Measurements from ENCODE around the gene OTUD7B.

The OTUD7B gene

GRCh38 chr1:149928401-149928724 lies 82.2 kb downstream of the OTUD7B start:
- H3K36me3 Mint-ChIP-seq (ENCODE audit: low read depth), result peaks cover 40% of the 10 kb centered on the region
- no peak for DNase-seq
- H3K27ac Mint-ChIP-seq, result peak overlapping the region; percentile 98
- H3K9me3 Mint-ChIP-seq, result no peaks in the 10 kb centered on the region
- H3K4me3 Mint-ChIP-seq, result peak overlapping the region; percentile 100
- H3K27me3 Mint-ChIP-seq (ENCODE audit: low read depth, poor library complexity), result peaks cover 5% of the 10 kb centered on the region
- TF ChIP-seq CTCF (IDR thresholded peaks at IDR 0.05), result no peak
- peaks cover 50% of the 10 kb centered on the region for H3K4me1 Mint-ChIP-seq

GRCh38 chr1:149927563-149928400 lies 82.7 kb downstream of the OTUD7B start, which contains the start of gene SF3B4:
SF3B4 (minus strand) TSS chr1:149927803; CDS start chr1:149927759, 44 bp downstream.
- Mint-ChIP-seq H3K36me3 (ENCODE audit: low read depth) (peaks cover 46% of the 10 kb centered on the region), H3K4me3 (peak within 1 kb of the TSS; percentile 100), H3K4me1 (peaks cover 50% of the 10 kb centered on the region), H3K27me3 (ENCODE audit: low read depth, poor library complexity) (peaks cover 5% of the 10 kb centered on the region), H3K9me3 (no peaks in the 10 kb centered on the region), H3K27ac (peak within 1 kb of the TSS; percentile 98)
- no peak for TF ChIP-seq CTCF (IDR thresholded peaks at IDR 0.05)
- peak; percentile 95 for DNase-seq

GRCh38 chr1:149927056-149927562 lies 83.4 kb downstream of the OTUD7B start:
- no peak for TF ChIP-seq CTCF (IDR thresholded peaks at IDR 0.05)
- Mint-ChIP-seq H3K4me3 (peak overlapping the region; percentile 100), H3K27me3 (ENCODE audit: low read depth, poor library complexity) (peaks cover 5% of the 10 kb centered on the region), H3K9me3 (no peaks in the 10 kb centered on the region), H3K27ac (peak overlapping the region; percentile 98), H3K36me3 (ENCODE audit: low read depth) (peaks cover 48% of the 10 kb centered on the region), H3K4me1 (peaks cover 50% of the 10 kb centered on the region)
- no peak for DNase-seq

- Mint-ChIP-seq H3K4me3 (peak overlapping the region; percentile 100), H3K27ac (no peak overlapping the region), H3K27me3 (ENCODE audit: low read depth, poor library complexity) (peaks cover 5% of the 10 kb centered on the region), H3K9me3 (no peaks in the 10 kb centered on the region), H3K36me3 (ENCODE audit: low read depth) (peaks cover 47% of the 10 kb centered on the region), H3K4me1 (peaks cover 57% of the 10 kb centered on the region)
- DNase-seq, result no peak
- no peak for TF ChIP-seq CTCF (IDR thresholded peaks at IDR 0.05)
Observed at GRCh38 chr1:149926296-149926695, 84.2 kb downstream of the OTUD7B start.

- Mint-ChIP-seq H3K9me3 (no peaks in the 10 kb centered on the region), H3K27me3 (ENCODE audit: low read depth, poor library complexity) (peaks cover 5% of the 10 kb centered on the region), H3K27ac (no peak overlapping the region), H3K4me1 (peaks cover 57% of the 10 kb centered on the region), H3K36me3 (ENCODE audit: low read depth) (peaks cover 47% of the 10 kb centered on the region), H3K4me3 (peak overlapping the region; percentile 100)
- DNase-seq, result no peak
- no peak for TF ChIP-seq CTCF (IDR thresholded peaks at IDR 0.05)
Observed at GRCh38 chr1:149925751-149926150, 84.8 kb downstream of the OTUD7B start.
